GM21825 (cell line): Measurements from ENCODE around the gene ZBTB38.

ENCODE experiments used
- ATAC-seq: cut with Tn5 transposase; IDR thresholded peaks from one replicate; pipeline ENCODE4 v1.9.1; 2021; ENCODE audit warnings: mild to moderate bottlenecking, moderate library complexity; ENCODE audit not compliant: unreplicated experiment

The ZBTB38 gene

DNA sequence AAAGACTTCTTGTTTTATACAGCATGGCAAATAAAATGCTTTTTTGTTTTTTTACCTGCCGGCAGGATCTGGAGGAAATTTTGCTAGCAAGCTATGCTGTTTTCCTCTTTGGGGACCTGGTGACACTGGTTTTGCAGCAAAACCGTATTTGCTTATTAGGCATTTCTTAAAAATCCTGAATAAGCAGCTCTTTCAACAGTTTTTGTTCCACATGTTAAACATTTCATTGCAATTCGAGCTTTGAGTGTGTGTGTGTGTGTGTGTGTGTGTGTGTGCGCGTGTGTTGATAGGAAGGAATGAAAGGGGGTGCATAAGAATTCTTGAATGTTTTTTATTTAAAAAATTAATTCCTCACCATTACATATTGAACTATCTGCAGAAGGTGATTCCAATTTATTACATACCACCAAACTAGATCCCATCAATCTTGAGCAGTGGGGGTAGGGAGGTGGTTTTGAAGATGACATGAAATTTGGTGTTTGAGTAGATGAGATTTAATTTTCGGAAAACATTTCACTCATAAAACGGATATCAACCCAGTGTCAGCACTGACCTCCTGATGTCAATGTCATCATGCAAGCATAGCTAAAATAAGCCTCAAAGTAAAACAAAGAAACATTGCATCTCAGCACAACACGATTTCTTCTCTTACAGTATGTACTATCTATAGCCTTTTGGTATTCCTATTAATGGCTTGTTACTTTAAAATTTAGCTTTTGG is 17.3 kb downstream of the ZBTB38 start:
- ATAC-seq = no peak

- ATAC-seq = no peak
These were observed 17.8 kb downstream of the ZBTB38 start for GRCh38 chr3:141386126-141386488.

DNA sequence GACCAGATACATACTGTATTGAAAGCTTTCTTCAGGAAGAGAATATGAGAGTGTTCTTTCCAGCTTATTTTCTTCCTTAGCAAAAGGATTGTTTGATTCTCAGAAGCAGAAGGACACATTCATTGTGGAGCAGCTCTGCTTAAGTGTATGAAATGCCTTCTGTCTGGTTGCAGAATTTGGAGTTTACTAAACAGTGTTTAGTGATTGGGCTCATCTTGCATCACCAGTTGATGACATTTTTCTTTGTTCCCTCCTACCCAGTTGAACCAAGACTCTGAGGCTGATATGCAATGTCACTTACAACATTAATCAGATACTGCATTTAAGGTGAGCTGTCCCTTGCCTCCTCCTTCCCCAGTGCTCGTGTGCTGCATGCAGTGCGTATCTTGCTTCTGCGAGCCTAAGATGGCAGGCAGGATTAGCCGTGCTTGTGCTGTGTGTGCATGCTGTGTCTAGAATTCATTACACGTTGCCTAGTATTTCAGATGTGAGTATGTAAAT is 18.4 kb downstream of the ZBTB38 start:
- ATAC-seq = no peak

DNA sequence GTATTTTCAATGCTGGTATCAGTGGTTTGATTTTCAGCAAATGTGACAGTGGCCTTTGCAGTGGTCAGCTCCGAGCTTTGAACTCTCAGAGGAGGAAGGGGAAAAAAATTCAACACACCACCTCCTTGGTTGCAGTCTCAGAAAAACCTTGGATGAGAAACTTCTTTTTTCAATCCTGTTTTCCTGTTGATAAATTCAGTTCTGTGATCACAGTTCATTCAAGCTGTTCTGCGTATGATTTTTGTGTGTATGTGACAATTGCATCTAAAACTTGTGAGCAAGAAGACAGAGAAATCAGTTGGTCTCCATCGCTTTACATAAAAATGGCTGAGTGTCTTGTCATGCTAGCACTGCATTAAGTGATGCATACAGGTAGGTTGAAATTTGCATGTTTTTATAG is 19.2 kb downstream of the ZBTB38 start:
- no peak for ATAC-seq

DNA sequence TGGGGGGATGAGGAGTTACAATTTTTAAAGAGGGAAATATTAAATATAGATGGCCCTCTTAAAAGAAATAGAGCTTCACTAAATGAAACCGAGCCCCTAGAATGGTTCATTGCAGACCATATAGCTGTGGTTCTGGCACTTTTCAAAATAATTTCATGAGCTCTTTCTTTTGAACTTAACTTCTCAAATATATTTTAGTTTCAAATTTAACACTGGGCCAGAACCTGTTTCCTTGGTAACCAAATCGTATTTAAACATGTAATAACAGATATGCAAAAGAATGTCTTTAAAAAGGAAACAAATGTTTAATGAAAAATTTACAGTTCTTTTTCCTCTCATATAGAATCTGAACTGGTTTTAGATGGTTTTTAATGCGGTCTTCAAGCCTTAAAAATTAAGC is 20.1 kb downstream of the ZBTB38 start:
- ATAC-seq = no peak

GRCh38 chr3:141388823-141389621 is 20.7 kb downstream of the ZBTB38 start:
- ATAC-seq = no peak

GRCh38 chr3:141389703-141390102 is 21.4 kb downstream of the ZBTB38 start:
- no peak for ATAC-seq

DNA sequence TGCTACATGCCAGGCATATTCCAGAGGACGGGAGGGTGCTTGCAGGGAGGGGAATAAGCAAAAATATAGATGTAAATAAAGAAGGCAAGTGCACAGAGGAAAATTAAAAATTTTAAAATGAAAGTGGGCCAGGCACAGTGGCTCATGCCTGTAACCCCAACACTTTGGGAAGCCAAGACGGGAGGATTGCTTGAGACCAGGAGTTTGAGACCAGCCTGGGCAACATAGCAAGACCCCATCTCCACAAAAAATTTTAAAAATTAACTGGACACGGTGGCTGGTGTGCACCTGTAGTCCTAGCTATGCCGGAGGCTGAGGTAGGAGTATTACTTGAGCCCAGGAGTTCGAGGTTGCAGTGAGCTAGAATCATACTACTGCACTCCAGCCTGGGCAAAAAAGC is 22.4 kb downstream of the ZBTB38 start:
- ATAC-seq = no peak

GRCh38 chr3:141391298-141391990 is 23.1 kb downstream of the ZBTB38 start:
- no peak for ATAC-seq

DNA sequence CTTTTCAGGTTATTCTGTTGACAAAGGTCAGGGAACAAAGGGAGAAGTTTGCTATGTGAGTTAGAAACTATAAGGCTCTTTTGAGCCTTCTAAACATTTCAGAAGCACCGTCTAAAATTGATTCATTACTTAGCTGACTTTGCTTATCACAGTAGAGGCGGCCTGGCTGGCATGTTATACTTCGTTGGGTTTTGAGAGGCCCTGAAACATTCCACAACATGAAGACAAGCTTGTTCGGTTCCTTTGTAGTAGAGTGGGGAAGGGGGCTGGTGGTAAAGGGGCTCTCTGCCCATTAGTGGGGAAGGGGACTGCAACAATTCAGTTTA is 23.6 kb downstream of the ZBTB38 start:
- ATAC-seq = no peak

GRCh38 chr3:141392416-141392815 is 24.1 kb downstream of the ZBTB38 start:
- ATAC-seq = no peak

- no peak for ATAC-seq
These were observed 24.8 kb downstream of the ZBTB38 start for GRCh38 chr3:141392897-141393734.

DNA sequence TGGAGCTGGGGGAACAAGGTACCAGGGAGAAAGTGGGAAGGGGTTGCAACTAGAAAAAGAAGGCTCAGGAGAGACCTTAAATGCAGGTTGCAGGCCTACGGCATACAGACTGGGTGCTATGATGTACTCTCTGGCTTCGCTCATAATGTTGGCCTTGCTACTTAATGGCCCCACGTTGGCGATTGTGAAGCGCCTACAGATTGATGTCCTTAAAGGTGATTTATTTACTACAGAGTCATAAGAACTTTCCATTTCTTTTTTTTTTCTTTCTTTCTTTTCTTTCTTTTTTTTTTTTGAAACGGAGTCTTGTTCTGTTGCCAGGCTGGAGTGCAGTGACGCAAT is 25.4 kb downstream of the ZBTB38 start:
- ATAC-seq = no peak

GRCh38 chr3:141394560-141394959 is 26.3 kb downstream of the ZBTB38 start:
- no peak for ATAC-seq

DNA sequence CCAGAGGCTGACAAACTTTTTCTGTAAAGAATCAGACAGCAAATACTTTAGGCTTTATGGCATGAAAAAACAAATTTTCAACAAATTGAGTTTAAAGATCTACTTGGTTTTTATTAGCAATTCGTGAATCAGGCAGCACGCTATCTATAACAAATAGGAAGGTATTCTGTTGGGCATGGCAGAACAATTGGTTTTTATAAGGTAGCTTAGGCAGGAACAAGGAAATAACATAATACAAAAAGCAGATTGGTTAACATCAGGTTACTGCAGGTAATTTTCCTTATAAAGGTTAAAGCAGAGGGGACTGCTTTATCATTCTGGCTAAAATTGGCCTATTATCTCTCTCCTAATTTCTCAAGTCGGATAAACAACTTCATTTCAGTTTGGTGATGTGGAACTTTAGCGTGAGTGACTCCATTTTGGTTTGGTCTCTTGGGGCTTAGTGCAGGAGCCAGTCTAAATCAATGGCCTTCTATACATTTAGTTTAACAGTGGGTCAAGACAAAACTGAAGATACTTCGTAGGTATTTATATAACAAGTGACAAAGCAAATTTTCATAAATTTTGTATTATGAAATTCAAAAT is 26.8 kb downstream of the ZBTB38 start:
- no peak for ATAC-seq

DNA sequence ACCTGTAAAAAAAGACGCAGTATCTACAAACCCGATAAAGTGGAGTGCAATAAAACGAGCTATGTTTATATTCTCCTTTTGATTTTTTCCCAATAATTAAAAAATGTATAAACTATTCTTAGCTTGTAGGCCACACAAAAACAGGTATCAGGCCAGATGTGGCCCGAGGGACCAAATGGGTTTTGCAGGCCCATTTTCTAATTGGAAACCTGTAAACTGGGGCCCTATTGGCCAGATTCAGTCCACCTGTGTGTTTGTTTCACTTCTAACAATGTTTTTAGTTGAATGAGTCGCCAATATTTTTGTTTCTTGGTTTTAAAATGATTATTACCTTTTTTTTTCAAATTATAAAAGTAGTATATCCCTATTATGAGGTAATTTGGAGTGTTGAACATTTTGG is 29.7 kb downstream of the ZBTB38 start:
- ATAC-seq = no peak

- ATAC-seq = no peak
These were observed 30.9 kb downstream of the ZBTB38 start for GRCh38 chr3:141399200-141399599.

GRCh38 chr3:141400073-141400971 is 32.0 kb downstream of the ZBTB38 start:
- no peak for ATAC-seq

DNA sequence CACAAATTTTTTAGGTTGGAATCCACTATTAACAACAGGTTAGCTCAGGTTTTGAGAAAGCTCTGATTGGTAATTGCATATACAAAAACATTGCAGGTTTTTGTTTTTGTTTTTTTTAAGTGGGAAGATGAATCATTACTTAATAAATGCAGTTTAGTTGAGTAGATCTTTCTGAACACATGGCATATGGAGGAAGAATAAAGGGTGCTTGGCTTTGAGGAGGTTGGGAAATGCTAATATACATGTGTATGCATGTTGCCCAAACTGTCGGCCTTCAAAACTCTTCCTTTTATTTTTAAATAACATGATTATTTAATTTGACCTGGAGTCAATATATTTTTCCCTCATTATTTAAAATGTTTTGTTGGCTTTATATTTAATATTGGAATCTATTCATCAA is 32.8 kb downstream of the ZBTB38 start:
- ATAC-seq = no peak
